ENCODE results near the gene OGT. TPM values are rescaled to one million over a fixed set of nuclear protein-coding genes. Genes with fewer than 3 reads are reported as not detected.

Gene OGT
- total RNA-seq: 63.0 and 98.5 TPM in 2 replicates

DNA sequence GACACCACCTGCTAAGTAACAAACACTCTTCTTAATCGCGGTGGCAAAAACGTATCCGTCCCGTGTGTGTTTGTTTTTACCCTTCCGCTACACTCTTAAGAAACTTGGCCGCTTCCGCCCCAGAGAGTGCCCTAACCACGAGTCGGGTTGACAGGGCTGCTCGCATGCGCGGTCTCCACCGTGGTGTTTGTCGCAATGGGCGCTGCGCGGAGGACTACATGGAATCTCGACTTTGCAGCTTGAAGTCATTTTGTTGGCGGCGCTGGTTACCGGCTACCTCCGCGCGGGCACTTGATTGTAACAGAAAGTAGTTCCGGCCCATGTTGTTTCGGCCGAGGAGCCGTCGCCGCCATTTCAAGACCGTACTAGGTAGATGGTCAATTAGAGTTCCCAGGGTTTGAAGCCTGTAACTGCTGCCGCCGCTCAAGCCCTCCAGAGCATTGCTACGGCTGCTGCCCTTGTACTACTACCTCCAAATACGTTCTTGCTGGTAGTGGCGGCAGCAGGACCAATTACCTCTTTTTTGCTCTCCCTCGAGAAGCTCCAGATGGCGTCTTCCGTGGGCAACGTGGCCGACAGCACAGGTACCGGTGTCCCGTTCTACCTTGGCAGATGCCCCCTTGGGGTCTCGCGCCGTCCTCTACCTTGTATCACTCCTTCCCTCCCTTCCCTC is at the start of gene OGT:
Gene OGT (plus strand): TSS at position 352 of the 673 bp plus-strand sequence. CDS start 196 bp downstream, at position 548.

DNA sequence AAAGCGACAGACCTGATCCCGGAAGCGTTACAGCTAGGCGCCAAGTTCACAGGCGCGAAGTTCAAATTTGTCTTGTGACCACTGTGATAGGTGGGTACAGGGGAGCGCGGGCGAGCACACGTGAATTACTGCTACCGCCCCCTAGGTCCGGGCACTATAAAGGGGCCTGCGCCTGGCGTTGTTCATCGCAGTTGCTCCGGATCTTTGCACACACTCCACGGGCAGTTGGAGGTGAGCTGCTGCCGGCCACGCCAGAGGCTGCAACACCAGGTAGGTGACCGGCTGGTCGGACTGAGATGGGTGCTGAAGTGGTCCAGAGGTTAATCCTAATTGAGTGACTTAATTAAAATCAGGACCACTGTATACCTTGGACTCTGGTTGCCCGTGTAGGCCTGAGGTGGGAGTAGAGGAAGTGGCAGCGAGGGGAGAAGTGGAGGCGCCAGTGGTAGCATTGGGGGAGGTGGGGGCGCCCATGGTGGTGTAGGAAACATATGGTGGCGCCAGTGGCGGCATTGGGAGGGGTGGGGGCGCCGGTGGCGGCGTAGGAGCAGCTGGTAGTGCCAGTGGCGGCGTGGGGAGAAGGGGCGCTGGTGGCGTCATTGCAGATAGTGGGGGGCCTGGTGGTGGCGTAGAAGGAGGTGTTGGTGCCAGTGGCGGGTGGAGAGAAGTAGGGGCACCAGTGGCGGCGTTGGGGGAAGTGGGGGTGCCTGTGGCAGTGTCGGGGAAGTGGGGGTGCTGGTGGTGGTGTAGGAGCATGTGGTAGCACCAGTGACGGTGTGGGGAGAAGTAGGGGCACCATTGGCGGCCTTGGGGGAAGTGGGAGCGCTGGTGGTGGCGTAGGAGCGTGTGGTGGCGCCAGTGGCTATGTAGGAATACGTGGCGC is 45.6 kb downstream of the OGT start, which contains the start of gene GCNA:
Gene GCNA (plus strand): TSS at position 185 of the 883 bp plus-strand sequence. CDS start 2,385 bp downstream, outside the sequence.

DNA sequence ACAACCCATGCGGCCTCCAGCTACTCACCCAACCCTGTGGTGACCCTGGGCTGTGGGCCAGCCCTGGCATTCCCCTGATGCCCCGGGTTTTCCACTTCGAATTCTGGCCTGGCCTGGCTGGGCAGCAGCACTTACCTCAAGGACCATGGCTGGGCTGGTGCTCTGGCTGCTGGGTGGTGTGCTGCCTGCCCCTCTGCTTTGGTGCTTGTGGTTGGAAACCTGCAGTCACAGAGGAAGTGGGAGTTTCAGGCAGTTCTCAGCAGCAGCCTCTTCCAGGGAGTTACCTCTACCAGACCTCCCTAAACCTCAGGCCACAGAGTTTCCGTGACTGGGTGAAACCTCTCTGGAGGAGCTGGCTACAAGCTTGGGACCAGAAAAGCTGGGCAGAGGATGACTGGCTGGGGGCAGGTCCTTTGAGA is 85.4 kb downstream of the OGT start, which contains the start of gene CXCR3:
Gene CXCR3 (minus strand): TSS at position 209 of the 419 bp plus-strand sequence. CDS start 62 bp downstream, at position 147.

Other genes starting within 250 kb of the OGT start
- gene NONO, start 249.5 kb upstream of the OGT start, total RNA-seq: 436 and 523 TPM in 2 replicates
- gene ITGB1BP2, start 231.4 kb upstream of the OGT start, total RNA-seq: 1.5 and 2.1 TPM in 2 replicates
- gene TAF1, start 166.7 kb upstream of the OGT start, total RNA-seq: 48.0 and 49.1 TPM in 2 replicates
- gene GCNA, start 45.3 kb downstream of the OGT start, total RNA-seq: 0.99 and 2.7 TPM in 2 replicates
- not detected in 2 replicates for gene CXCR3, start 85.4 kb downstream of the OGT start, total RNA-seq
- not detected in 2 replicates for gene CXorf49, start 185.2 kb downstream of the OGT start, total RNA-seq
- not detected in 2 replicates for gene CXorf49B, start 230.2 kb downstream of the OGT start, total RNA-seq